Neural progenitor cell (in vitro differentiated cells): ENCODE measurements around the gene FBXO27. TPM values are rescaled to one million over a fixed set of nuclear protein-coding genes. Genes with fewer than 3 reads are reported as not detected.

Source experiments
- DNase-seq: peaks from one replicate; pipeline ENCODE4 v3.0.0-alpha.2; 2016; ENCODE audit warnings: low spot score
- H2AFZ ChIP-seq: fragments of 200-600 bp; sonication (generic); replicated peaks from 2 replicates; pipeline ENCODE4 v1.6.1; 2016; ENCODE audit warnings: antibody characterized with exemption
- H3F3A ChIP-seq: fragments of 200-600 bp; sonication (generic); 2 replicates; pipeline ENCODE4 v1.6.1; 2016; ENCODE audit warnings: antibody characterized with exemption, low read depth
- H3K27ac ChIP-seq: fragments of 200-600 bp; sonication (generic); 2 replicates; pipeline ENCODE4 v1.5.1; 2016; ENCODE audit warnings: mild to moderate bottlenecking
- H3K27me3 ChIP-seq: fragments of 200-600 bp; sonication (generic); 2 replicates; pipeline ENCODE4 v1.6.1; 2016; ENCODE audit warnings: mild to moderate bottlenecking, moderate library complexity
- H3K36me3 ChIP-seq: fragments of 200-600 bp; sonication (generic); 2 replicates; pipeline ENCODE4 v1.5.1; 2016
- H3K4me1 ChIP-seq: fragments of 200-600 bp; sonication (generic); 2 replicates; pipeline ENCODE4 v1.6.1; 2016; ENCODE audit warnings: mixed run types
- H3K4me2 ChIP-seq: fragments of 200-600 bp; sonication (generic); 2 replicates; pipeline ENCODE4 v1.6.1; 2016
- H3K4me3 ChIP-seq: fragments of 200-600 bp; sonication (generic); 2 replicates; pipeline ENCODE4 v1.5.1; 2016
- H3K79me2 ChIP-seq: fragments of 200-600 bp; sonication (generic); 2 replicates; pipeline ENCODE4 v1.6.1; 2016; ENCODE audit warnings: low read depth
- H3K9ac ChIP-seq: fragments of 200-600 bp; sonication (generic); 2 replicates; pipeline ENCODE4 v1.6.1; 2016
- H3K9me3 ChIP-seq: fragments of 200-600 bp; sonication (generic); 2 replicates; pipeline ENCODE4 v1.5.1; 2016; ENCODE audit warnings: low read depth
- H4K20me1 ChIP-seq: fragments of 200-600 bp; sonication (generic); 2 replicates; pipeline ENCODE4 v1.6.1; 2016; ENCODE audit warnings: low read depth
- H3K27ac Mint-ChIP-seq: 3 replicates; pipeline ENCODE4 v1.8.0; 2021; ENCODE audit warnings: mixed read lengths
- H3K27me3 Mint-ChIP-seq: 2 replicates; pipeline ENCODE4 v1.8.0; 2022; ENCODE audit warnings: low read depth, mild to moderate bottlenecking, inconsistent platforms, moderate library complexity, mixed read lengths; ENCODE audit not compliant: insufficient read depth
- H3K36me3 Mint-ChIP-seq: 3 replicates; pipeline ENCODE4 v1.8.0; 2021; ENCODE audit warnings: mixed read lengths
- H3K4me1 Mint-ChIP-seq: 3 replicates; pipeline ENCODE4 v1.8.0; 2021; ENCODE audit warnings: mixed read lengths
- H3K4me3 Mint-ChIP-seq: 3 replicates; pipeline ENCODE4 v1.8.0; 2021; ENCODE audit warnings: mild to moderate bottlenecking, moderate library complexity, mixed read lengths
- H3K9me3 Mint-ChIP-seq: 3 replicates; pipeline ENCODE4 v1.8.0; 2020; ENCODE audit warnings: mixed read lengths
- EZH2 ChIP-seq: fragments of 200-600 bp; sonication (generic); IDR thresholded peaks from 2 replicates; pipeline ENCODE4 v1.6.1; 2017; ENCODE audit warnings: antibody characterized with exemption, mild to moderate bottlenecking, moderate library complexity
- EZH2phosphoT487 ChIP-seq: fragments of 200-600 bp; sonication (generic); IDR thresholded peaks from 2 replicates; pipeline ENCODE4 v1.6.1; 2017; ENCODE audit warnings: antibody characterized with exemption
- total RNA-seq: library from RNA; depleted of rRNA; stranded (reverse); fragments of >200 nt; gene quantifications from 2 replicates; pipeline ENCODE4 v1.2.3, GENCODE V29; 2015; ENCODE audit warnings: low replicate concordance
- TF ChIP-seq, protein P1 (sequence below): fragments of 200-600 bp; sonication (generic); IDR thresholded peaks from 2 replicates; pipeline ENCODE4 v1.5.1; 2017; ENCODE audit warnings: antibody characterized with exemption, mild to moderate bottlenecking

Gene FBXO27
- total RNA-seq, 1 donor from 2014 or later = 3.1 TPM

DNA sequence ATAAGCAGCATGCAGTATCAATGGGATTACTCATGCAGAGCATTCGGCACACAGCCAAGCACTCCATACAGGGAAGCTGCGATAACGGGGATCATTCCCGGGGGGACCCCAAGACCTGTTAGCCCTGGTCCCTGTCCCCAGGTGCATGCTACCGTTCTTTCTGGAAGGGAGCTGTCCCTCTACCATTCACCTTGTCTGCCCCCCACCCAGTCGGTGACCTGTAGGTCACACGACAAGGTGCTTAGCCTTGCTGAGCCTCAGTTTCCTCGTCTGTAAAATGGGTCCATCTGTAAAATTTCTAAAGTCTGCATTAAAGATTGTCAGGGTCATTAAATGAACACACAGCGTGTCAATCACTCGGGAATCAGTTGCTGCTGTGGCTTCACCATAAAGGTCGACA, 45.0 kb upstream of the FBXO27 start:
- Mint-ChIP-seq H3K27ac (no peak overlapping the region), H3K4me1 (no peaks in the 10 kb centered on the region), H3K36me3 (no peaks in the 10 kb centered on the region), H3K27me3 (peaks cover 23% of the 10 kb centered on the region), H3K4me3 (no peak overlapping the region), H3K9me3 (no peaks in the 10 kb centered on the region)
- Histone ChIP-seq H4K20me1 (no peaks in the 10 kb centered on the region), H3K27ac (no peak overlapping the region), H3K4me2 (no peak overlapping the region), H3K9me3 (no peaks in the 10 kb centered on the region), H3K4me1 (no peaks in the 10 kb centered on the region), H3K4me3 (no peak overlapping the region), H3K79me2 (no peaks in the 10 kb centered on the region), H3F3A (no peaks in the 10 kb centered on the region), H2AFZ (no peak overlapping the region), H3K27me3 (peaks cover 33% of the 10 kb centered on the region), H3K36me3 (no peaks in the 10 kb centered on the region), H3K9ac (no peak overlapping the region)
- no peak for TF ChIP-seq EZH2phosphoT487
- TF ChIP-seq, protein P1, sequence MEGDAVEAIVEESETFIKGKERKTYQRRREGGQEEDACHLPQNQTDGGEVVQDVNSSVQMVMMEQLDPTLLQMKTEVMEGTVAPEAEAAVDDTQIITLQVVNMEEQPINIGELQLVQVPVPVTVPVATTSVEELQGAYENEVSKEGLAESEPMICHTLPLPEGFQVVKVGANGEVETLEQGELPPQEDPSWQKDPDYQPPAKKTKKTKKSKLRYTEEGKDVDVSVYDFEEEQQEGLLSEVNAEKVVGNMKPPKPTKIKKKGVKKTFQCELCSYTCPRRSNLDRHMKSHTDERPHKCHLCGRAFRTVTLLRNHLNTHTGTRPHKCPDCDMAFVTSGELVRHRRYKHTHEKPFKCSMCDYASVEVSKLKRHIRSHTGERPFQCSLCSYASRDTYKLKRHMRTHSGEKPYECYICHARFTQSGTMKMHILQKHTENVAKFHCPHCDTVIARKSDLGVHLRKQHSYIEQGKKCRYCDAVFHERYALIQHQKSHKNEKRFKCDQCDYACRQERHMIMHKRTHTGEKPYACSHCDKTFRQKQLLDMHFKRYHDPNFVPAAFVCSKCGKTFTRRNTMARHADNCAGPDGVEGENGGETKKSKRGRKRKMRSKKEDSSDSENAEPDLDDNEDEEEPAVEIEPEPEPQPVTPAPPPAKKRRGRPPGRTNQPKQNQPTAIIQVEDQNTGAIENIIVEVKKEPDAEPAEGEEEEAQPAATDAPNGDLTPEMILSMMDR = no peak
- TF ChIP-seq EZH2 = no peak
- DNase-seq = no peak

GRCh38 chr19:39074942-39075341, 42.6 kb upstream of the FBXO27 start:
- Histone ChIP-seq H4K20me1 (no peaks in the 10 kb centered on the region), H3K4me3 (no peak overlapping the region), H3F3A (no peaks in the 10 kb centered on the region), H3K4me2 (no peak overlapping the region), H3K27ac (no peak overlapping the region), H3K9ac (no peak overlapping the region), H3K27me3 (peaks cover 17% of the 10 kb centered on the region), H3K36me3 (no peaks in the 10 kb centered on the region), H3K9me3 (no peaks in the 10 kb centered on the region), H3K79me2 (no peaks in the 10 kb centered on the region), H2AFZ (no peak overlapping the region), H3K4me1 (no peaks in the 10 kb centered on the region)
- TF ChIP-seq EZH2phosphoT487 (no peak), EZH2 (no peak)
- TF ChIP-seq, protein P1 = no peak
- Mint-ChIP-seq H3K27ac (no peak overlapping the region), H3K27me3 (peaks cover 15% of the 10 kb centered on the region), H3K36me3 (no peaks in the 10 kb centered on the region), H3K4me1 (no peaks in the 10 kb centered on the region), H3K9me3 (no peaks in the 10 kb centered on the region), H3K4me3 (no peak overlapping the region)
- no peak for DNase-seq

GRCh38 chr19:39074205-39074692, 41.9 kb upstream of the FBXO27 start:
- Mint-ChIP-seq H3K27ac (no peak overlapping the region), H3K36me3 (no peaks in the 10 kb centered on the region), H3K9me3 (no peaks in the 10 kb centered on the region), H3K4me1 (no peaks in the 10 kb centered on the region), H3K27me3 (peaks cover 13% of the 10 kb centered on the region), H3K4me3 (no peak overlapping the region)
- H3F3A ChIP-seq = no peaks in the 10 kb centered on the region
- no peak overlapping the region for H2AFZ ChIP-seq
- H3K36me3 ChIP-seq = no peaks in the 10 kb centered on the region
- no peaks in the 10 kb centered on the region for H3K79me2 ChIP-seq
- no peaks in the 10 kb centered on the region for H4K20me1 ChIP-seq
- no peak overlapping the region for H3K4me2 ChIP-seq
- H3K27me3 ChIP-seq = peaks cover 12% of the 10 kb centered on the region
- H3K4me3 ChIP-seq = no peak overlapping the region
- TF ChIP-seq EZH2phosphoT487 = no peak
- TF ChIP-seq, protein P1 = no peak
- no peak for TF ChIP-seq EZH2
- no peaks in the 10 kb centered on the region for H3K4me1 ChIP-seq
- no peak overlapping the region for H3K9ac ChIP-seq
- no peaks in the 10 kb centered on the region for H3K9me3 ChIP-seq
- no peak overlapping the region for H3K27ac ChIP-seq
- DNase-seq = no peak
